Frontal cortex (tissue), 4 donors: Measurements from ENCODE around the gene ZSCAN5B. TPM values are rescaled to one million over a fixed set of nuclear protein-coding genes. Genes with fewer than 3 reads are reported as not detected.
"Not testable (repeated sequence)": the region's sequence is repeated elsewhere in the genome, so short reads cannot be mapped to it uniquely, and the experiment has no call there.

Experiments used
- DNase-seq, 2 donors: peaks; one replicate each; pipeline ENCODE4 v3.0.0; 2012; ENCODE audit warnings: low spot score in 2 of 2
- FAIRE-seq: peaks from 2 replicates; lab custom pipeline; 2012; peaks lifted over from hg19 to GRCh38; lab: Jason Lieb, UNC
- total RNA-seq: library from RNA; depleted of rRNA; stranded (reverse); fragments of >200 nt; gene quantifications from one replicate; pipeline ENCODE4 v1.2.3, GENCODE V29; 2014
- donor health status: control.
- donor health status: control.
- donor health status: control.

ZSCAN5B gene
- total RNA-seq, 1 donor from 2014 or later, result not detected

- not testable (repeated sequence) for DNase-seq, FAIRE-seq
These were observed 48.5 kb downstream of the ZSCAN5B start for GRCh38 chr19:56148955-56149655.

DNA sequence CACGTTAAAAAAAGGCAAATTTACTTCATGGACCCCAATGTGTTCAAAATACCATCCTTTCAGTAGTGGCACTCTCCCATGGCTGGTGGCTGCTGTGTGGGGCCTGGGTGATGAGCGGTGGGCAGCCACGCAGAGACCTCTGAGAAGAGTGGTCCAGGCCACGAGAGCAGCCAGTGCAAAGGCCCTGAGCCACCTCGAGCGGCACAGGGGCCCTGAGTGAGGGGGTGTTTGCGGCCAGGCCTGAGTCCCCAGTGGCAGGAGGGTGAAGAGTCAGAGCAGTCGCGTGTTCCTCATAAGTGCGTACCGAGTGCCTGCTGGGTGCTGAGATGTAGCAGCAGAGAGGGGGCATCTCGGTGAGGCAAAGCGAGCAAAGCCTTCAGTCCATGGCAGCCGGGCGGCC, 49.5 kb downstream of the ZSCAN5B start:
- no peak for FAIRE-seq
- DNase-seq, result no peak

GRCh38 chr19:56147307-56147706, 50.3 kb downstream of the ZSCAN5B start:
- FAIRE-seq (no peak), DNase-seq (no peak)

GRCh38 chr19:56146904-56147303, 50.7 kb downstream of the ZSCAN5B start:
- DNase-seq (no peak), FAIRE-seq (no peak)

DNA sequence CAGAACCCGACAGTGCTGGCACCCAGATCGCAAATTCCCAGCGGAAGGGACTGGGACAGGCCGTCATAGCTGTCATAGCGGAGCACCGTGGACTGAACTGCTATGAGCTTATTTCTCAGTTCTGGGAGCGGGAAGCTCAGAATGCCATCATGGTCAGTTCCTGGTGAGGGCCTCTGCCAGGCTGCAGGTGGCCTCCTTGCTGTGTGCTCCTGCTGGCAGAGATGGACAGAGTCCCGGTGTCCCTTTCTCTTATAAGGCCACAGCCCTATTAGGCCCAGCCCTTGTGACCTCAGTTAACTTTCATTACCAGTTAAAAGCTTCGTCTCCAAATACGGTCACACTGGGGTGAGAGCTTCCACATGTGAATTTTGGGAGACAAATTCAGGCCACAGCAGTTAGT, 51.9 kb downstream of the ZSCAN5B start:
- no peak for DNase-seq
- no peak for FAIRE-seq

DNA sequence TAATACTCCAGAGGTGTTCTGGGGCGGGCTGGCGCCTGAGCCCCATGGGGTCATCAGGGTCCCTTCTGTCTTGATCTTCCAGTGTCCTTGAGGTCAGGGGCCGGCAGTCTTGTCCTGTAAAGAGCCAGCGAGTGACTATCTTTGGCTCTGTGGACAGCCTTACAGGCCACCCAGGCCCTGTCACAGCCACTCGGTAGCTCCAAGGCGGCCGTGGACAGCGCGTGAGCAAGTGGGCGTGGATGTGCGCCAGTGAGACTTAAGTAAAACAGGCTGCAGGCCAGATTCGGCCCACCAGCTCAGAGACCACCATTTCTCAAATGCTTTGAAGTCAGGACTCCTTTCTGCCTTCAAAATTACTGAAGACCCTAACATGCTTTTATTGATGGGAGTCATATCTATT, 52.8 kb downstream of the ZSCAN5B start:
- FAIRE-seq (no peak), DNase-seq (no peak)

DNA sequence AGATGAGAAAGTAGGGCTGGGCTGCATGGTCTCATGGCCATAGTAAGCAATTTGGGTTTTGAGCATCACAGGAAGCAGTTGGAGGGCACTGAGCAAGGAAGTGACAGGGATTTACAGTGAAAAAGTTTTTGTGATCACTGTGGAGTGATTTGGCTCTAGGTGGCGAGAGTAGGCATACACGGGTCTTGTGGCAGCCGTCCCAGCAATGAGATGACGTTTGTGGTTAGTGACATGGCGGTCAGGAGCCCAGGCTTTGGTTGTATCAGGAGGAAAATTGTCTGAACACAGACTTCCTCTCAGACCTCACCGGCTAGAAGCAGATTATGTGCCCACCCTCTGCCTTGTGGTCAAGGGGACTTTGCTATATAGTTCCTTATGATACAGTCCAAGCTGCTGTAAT, 53.2 kb downstream of the ZSCAN5B start:
- FAIRE-seq (no peak), DNase-seq (no peak)

GRCh38 chr19:56142897-56143434, 54.6 kb downstream of the ZSCAN5B start:
- DNase-seq (no peak), FAIRE-seq (no peak)

DNA sequence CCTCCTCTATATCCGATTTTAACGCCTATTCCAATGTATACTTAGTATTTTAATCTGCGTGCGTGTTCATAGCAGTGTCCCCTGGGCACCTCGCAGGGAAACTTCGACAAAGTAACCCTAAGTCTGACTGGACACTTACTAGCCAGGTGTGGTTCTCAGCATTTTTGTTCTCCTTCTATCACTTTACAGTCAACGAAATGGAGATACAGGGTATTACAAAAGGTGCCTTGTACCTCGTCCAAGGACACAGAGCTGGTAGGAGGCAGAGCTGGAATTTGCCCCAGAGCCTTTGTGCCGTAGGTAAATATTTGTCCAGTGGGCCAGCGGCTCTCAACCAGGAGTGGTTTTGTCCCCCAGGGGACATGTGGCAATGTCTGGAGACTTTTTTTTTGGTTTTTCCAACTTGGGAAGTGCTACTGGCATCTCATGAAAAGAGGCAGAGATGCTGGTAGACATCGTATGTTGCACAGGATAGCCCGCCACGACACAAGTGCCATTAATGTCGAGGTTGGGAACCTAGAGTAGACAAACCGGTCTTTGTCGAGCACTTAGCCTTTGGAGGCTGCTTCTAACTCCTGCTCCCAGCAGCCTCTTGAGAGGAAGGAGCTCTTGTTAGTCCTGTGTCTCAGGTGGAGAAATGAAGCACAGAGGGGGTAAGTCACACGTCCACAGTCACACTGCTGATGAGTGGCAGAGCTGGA, 55.3 kb downstream of the ZSCAN5B start:
- FAIRE-seq (no peak), DNase-seq (no peak)

GRCh38 chr19:56141417-56141993, 56.1 kb downstream of the ZSCAN5B start:
- FAIRE-seq (no peak), DNase-seq (no peak)

DNA sequence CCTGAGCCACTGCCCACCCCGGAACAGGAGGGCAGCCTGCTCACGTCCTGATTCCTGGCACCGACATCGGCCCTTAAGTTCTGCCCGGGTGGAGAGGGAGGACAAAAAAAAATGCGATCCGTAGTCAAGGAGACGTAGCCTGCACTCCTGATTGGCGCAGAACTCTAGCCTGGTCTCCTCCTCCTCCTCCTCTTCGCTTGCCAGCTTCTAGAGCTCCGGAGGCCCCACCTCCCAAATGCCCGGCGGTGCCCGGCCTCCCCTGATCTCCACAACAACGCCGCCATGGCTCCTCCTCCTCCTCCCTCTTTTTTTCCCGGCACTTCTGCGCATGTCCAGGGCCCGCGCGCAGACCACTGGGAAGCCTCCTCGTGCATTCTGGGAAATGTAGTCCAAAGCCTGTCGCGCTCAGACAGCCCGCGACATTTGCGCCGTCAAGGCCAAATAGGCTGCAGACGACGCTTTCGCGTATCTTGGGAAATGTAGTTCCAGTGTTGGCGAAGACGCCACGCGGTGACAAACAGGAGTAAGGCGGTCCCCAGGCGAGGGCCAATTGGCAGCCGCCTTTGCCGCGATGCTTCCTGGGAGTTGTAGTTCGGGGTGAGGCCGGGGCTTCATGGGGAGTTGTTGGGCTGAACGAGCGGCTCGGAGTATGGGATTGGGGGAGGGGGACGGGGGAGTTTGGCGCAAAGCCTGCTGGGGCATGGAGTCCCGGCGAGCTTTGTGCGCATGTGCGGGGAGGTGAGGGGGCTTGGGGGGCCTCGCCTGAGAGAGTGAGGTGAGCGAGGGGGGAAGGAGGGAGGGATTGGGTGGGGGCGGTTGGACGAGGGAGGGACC, 56.8 kb downstream of the ZSCAN5B start, which contains the start of gene ZNF444:
ZNF444 (plus strand) TSS at position 705 of the 834 bp plus-strand sequence. CDS start 5,625 bp downstream, outside the sequence.
- FAIRE-seq, result peak; percentile 92

DNA sequence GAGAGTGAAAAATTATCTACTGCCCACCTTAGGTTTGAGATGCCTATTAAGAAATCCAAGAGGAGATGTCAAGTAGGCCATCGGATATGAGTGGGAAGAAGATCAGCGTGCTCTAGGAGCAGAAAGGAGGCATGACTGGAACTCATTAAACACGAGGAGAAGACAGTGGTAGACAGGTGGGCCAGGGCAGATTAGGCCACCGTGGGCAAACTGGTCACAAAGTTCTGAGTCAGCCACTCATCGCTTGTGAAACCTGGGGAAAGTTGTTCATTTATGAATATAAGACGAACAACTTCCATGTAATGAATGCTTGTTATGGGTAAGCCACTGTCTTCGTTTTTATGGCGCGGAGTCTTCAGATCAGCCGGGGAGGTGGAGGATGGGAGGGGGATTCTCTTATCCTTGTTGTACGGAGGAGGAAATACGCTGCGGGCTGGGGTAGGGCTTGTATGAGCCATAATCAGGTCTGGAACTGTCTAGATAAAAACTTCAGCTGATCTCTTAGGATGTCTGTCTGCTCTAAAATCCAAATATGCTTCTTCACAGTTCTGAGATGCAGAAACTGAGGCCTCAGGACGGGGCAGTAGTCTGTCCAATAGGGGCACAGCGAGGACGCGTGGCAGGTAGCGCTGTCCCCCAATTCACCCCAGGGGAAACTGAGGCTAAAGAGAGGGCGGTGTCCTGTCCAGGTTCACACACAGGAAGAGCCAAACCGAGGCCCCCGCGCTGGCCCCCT, 57.6 kb downstream of the ZSCAN5B start:
- DNase-seq (no peak), FAIRE-seq (no peak)

More for the DNA sequence above, 56.8 kb downstream of the ZSCAN5B start, which contains the start of gene ZNF444:
- DNase-seq, result peak; percentile 97 to 99

Other genes starting within 250 kb of the ZSCAN5B start
- not detected for gene NLRP8, start 250.0 kb downstream of the ZSCAN5B start, total RNA-seq
- not detected for gene NLRP5, start 211.0 kb downstream of the ZSCAN5B start, total RNA-seq
- gene ZNF787, start 76.5 kb downstream of the ZSCAN5B start, total RNA-seq, result 15.1 TPM
- 10.2 TPM for gene ZNF444, start 56.5 kb downstream of the ZSCAN5B start, total RNA-seq
- 0.41 TPM for gene GALP, start 21.8 kb downstream of the ZSCAN5B start, total RNA-seq
- gene ZSCAN5C, start 4.5 kb upstream of the ZSCAN5B start, total RNA-seq, result not detected
- gene EDDM13, start 75.0 kb upstream of the ZSCAN5B start, total RNA-seq, result not detected
- gene ZSCAN5A, start 117.1 kb upstream of the ZSCAN5B start, total RNA-seq, result 4.1 TPM
- 4.5 TPM for gene ZNF582, start 195.8 kb upstream of the ZSCAN5B start, total RNA-seq
- gene ZNF583, start 206.5 kb upstream of the ZSCAN5B start, total RNA-seq, result 55.4 TPM